AG09309 (cell line): ENCODE results near the gene KEAP1.
"Not testable (repeated sequence)": the region's sequence is repeated elsewhere in the genome, so short reads cannot be mapped to it uniquely, and the experiment has no call there.

Source experiments
- DNase-seq: peaks from one replicate; pipeline ENCODE4 v3.0.0-alpha.2; 2010; ENCODE audit warnings: low read depth
- H3K4me3 ChIP-seq: 2 replicates; pipeline ENCODE4 v1.5.1; 2011; ENCODE audit warnings: mild to moderate bottlenecking, low read depth, low read length, moderate library complexity; ENCODE audit not compliant: control insufficient read depth
- TF ChIP-seq, protein P1 (sequence below): IDR thresholded peaks from 2 replicates; pipeline ENCODE4 v1.5.1; 2011; ENCODE audit warnings: mild to moderate bottlenecking, low read depth, low read length, inconsistent platforms; ENCODE audit not compliant: insufficient read depth, control insufficient read depth; ENCODE audit errors: missing control alignments

KEAP1 gene

GRCh38 chr19:10462557-10462956 is 40.6 kb downstream of the KEAP1 start:
- no peak for DNase-seq
- no peak overlapping the region for H3K4me3 ChIP-seq

GRCh38 chr19:10462042-10462441 is 41.1 kb downstream of the KEAP1 start:
- not testable (repeated sequence) for DNase-seq, H3K4me3 ChIP-seq

More at GRCh38 chr19:10462557-10462956, 40.6 kb downstream of the KEAP1 start:
- TF ChIP-seq, protein P1, sequence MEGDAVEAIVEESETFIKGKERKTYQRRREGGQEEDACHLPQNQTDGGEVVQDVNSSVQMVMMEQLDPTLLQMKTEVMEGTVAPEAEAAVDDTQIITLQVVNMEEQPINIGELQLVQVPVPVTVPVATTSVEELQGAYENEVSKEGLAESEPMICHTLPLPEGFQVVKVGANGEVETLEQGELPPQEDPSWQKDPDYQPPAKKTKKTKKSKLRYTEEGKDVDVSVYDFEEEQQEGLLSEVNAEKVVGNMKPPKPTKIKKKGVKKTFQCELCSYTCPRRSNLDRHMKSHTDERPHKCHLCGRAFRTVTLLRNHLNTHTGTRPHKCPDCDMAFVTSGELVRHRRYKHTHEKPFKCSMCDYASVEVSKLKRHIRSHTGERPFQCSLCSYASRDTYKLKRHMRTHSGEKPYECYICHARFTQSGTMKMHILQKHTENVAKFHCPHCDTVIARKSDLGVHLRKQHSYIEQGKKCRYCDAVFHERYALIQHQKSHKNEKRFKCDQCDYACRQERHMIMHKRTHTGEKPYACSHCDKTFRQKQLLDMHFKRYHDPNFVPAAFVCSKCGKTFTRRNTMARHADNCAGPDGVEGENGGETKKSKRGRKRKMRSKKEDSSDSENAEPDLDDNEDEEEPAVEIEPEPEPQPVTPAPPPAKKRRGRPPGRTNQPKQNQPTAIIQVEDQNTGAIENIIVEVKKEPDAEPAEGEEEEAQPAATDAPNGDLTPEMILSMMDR = no peak

GRCh38 chr19:10461047-10461949 is 41.9 kb downstream of the KEAP1 start:
- TF ChIP-seq, protein P1 = no peak
- no peak for DNase-seq
- no peak overlapping the region for H3K4me3 ChIP-seq

- TF ChIP-seq, protein P1 = no peak
- H3K4me3 ChIP-seq = no peak overlapping the region
- no peak for DNase-seq
These were observed 42.5 kb downstream of the KEAP1 start for GRCh38 chr19:10460714-10461046.

GRCh38 chr19:10458733-10459132 is 44.4 kb downstream of the KEAP1 start:
- not testable (repeated sequence) for H3K4me3 ChIP-seq, DNase-seq

DNA sequence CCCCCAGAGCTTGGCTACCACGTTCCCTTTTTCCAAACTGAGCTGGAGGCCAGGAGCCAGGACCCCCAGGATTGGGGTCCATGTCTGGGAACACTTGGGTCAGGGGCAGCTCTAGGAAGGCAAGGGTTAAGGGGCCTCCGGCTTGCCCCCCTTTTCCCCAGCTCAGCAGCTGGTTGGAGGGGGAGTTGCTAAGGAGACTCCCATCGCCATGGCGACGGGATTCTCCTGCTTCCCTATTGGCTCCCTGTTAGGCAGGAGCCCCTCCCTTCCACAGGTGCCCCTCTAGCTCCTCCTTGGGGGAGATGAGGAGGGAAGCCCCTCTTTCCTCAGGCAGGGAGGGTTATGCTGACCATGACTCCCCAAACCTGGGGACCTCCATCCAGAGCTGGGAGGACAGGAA is 48.9 kb downstream of the KEAP1 start:
- no peak for DNase-seq
- no peak overlapping the region for H3K4me3 ChIP-seq
- TF ChIP-seq, protein P1 = no peak

GRCh38 chr19:10453852-10454251 is 49.3 kb downstream of the KEAP1 start:
- H3K4me3 ChIP-seq = no peak overlapping the region
- DNase-seq = no peak
- TF ChIP-seq, protein P1 = no peak
